ENCODE data around the gene ATF6B. TPM values are rescaled to one million over a fixed set of nuclear protein-coding genes. Genes with fewer than 3 reads are reported as not detected.

Gene ATF6B
- total and polyA plus RNA-seq, 2 of the 8 experiments (the other 6 are each of a cell fraction or from before 2014, with no cell fraction given) = 38.1 to 42.2 TPM

DNA sequence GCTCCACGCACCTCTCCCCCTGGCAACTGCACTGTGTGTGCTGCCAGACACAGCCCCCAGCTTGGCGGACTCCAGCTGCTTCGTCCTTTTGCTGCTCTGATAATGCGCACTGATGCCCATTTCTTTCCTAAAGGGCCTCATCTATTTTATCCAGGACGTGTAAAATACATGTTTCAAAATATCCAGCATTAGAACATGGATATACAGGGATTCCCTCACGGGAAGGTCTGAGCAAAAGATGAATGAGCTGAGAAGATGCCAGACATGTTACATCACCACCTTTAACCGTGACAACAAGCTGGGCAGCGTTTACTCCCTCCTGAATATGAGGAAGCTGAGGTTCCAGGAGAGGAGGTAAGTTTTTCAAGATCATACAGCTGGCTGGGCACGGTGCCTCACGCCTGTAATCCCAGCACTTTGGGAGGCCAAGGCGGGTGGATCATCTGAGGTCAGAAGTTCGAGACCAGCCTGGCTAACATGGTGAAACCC lies 51.7 kb downstream of the ATF6B start (continued):
- TF ChIP-seq EP300 (IDR thresholded peaks at IDR 0.05; ENCODE audit: borderline replicate concordance in 1 of 2, low read depth in 2 of 2, low read length in 2 of 2) (no peak), KDM5A (IDR thresholded peaks at IDR 0.05; ENCODE audit: low read length) (no peak), EZH2 (IDR thresholded peaks at IDR 0.05; ENCODE audit: low read depth, low read length, severe bottlenecking) (no peak), POLR2AphosphoS5 (IDR thresholded peaks at IDR 0.05; ENCODE audit: low read depth, low read length) (no peak)
- TF ChIP-seq, protein P1, sequence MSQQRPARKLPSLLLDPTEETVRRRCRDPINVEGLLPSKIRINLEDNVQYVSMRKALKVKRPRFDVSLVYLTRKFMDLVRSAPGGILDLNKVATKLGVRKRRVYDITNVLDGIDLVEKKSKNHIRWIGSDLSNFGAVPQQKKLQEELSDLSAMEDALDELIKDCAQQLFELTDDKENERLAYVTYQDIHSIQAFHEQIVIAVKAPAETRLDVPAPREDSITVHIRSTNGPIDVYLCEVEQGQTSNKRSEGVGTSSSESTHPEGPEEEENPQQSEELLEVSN (IDR thresholded peaks at IDR 0.05) = no peak

Data from H1 (cell line).